HG03025 (cell line): Measurements from ENCODE around the gene PDE6G.
A peak's percentile ranks its signal among the peaks of the same experiment; 100 is the strongest.

Experiments used
- ATAC-seq: cut with Tn5 transposase; IDR thresholded peaks from one replicate; pipeline ENCODE4 v1.9.1; 2021; ENCODE audit warnings: mild to moderate bottlenecking, moderate library complexity; ENCODE audit not compliant: unreplicated experiment, low FRiP score

PDE6G gene

GRCh38 chr17:81665205-81666091 is 9.1 kb upstream of the PDE6G start:
- ATAC-seq = peak; percentile 2

DNA sequence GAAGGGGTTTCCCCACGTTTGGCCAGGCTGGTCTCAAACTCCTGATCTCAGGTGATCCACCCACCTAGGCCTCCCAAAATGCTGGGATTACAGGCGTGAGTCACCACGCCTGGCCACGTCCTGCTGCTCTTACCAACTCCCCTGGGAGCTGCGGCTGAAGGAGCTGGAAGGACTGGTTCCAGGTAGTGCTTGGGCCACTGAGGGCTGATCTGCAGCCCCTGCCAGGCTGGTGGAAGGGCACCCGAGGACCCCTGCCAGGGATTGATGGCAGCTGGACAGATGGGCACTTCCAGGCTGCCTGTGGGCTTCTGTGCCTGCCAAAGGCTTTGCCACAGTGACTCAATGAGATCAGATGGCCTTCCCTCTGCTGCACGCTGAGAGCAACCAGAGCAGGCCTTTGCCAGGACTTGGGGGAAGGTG is 7.7 kb upstream of the PDE6G start:
- ATAC-seq = no peak

GRCh38 chr17:81662002-81662401 is 5.7 kb upstream of the PDE6G start:
- no peak for ATAC-seq

- no peak for ATAC-seq
Measured at GRCh38 chr17:81660441-81660840, 4.1 kb upstream of the PDE6G start.

- no peak for ATAC-seq
Measured at GRCh38 chr17:81659038-81659437, 2.7 kb upstream of the PDE6G start.

DNA sequence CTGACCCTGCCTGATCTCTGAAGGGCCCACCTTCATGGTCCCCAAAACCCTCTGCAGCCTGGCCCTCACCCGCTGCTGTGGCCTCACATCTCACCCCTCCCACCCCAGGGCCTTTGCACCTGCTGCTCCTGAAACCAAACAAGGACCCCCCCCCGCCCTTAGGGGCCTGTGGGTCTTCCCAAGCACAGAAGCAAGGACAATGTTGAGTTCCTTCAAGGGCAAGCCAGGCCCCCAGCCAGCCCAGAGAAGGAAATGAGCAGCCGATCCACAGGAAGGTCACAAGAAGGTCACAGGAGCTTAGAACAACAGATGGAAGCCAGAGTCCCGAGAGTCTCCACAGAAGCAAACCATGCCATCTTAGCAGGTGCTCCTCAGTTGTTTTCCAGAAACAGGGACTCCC is 493 bp upstream of the PDE6G start:
- ATAC-seq = no peak

DNA sequence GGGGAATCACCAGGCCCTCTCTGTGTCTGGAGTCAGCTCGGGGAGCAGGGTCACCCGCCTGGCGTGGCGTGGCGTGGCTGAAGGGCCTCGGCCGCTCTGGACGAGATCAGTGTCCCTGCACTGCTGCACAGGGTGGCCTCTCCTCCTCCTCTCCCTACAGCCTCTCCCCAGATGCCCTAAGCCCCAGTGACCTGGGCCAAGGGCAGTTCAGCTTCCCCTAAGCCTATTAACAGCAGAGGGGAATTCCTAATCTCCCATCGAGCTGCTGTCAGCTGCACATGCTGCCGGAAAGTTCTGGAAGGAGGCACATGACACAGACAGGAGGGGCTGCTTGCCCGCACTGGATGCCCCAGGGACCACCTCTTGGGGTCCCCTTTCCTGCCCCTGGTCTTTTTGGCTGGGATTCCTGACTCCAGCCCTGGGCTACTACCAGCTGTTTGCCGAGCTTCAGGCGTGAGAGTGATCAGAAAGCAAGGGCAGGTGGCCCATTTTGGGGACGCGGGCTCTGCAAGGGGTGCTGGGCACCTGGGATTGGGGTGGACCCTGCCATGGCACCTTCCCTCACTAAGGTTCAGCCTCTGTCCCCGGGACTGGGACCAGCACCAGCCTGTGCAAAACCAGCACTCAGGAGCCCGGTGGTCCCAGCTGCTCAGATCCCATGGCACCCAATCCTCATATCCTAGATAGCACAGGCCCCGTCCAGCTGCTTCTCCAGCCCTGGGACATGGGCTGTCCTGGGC is 794 bp downstream of the PDE6G start:
- no peak for ATAC-seq

- no peak for ATAC-seq
Measured at GRCh38 chr17:81652906-81653771, 3.2 kb downstream of the PDE6G start.

DNA sequence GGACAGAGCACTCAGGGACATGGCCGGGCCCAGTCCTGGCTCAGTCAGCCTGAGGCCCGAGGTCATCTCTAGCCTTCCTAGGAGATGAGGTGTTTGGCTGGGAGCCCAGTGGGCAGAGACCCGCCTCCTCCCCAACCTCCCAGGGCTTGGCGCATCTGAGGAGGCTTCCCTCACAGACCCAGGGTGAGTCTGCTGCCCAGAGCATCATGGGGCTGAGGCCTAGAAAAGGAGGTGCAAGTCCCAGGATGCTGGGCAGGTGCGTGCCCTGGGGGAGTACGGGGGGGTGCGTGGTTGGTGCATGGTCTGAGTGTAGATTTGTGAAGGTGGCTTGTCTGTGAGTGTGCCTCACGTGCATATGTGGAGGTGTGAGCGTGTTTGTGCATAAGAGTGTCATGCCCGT is 4.7 kb downstream of the PDE6G start:
- no peak for ATAC-seq

- no peak for ATAC-seq
Measured at GRCh38 chr17:81650951-81651350, 5.4 kb downstream of the PDE6G start.

- ATAC-seq = no peak
Measured at GRCh38 chr17:81648707-81649085, 7.6 kb downstream of the PDE6G start.

- no peak for ATAC-seq
Measured at GRCh38 chr17:81648013-81648706, 8.2 kb downstream of the PDE6G start.

DNA sequence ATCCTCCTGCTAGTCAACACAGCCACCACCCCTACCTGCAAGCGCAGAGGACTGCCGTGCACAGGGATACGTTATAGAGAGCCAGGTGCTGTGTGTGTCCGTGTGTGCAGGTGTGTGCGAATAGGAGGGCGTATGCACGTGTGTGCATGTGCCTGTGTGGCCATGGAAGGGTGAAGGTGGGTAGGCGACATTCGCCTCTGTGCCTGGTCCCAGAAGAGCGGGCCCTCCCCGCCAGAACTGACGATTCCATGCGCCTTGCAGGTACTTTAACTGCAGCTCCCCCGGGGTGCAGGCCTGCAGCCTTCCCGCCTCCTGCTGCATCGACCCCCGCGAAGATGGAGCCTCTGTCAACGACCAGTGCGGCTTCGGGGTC is 8.7 kb downstream of the PDE6G start:
- ATAC-seq = no peak

DNA sequence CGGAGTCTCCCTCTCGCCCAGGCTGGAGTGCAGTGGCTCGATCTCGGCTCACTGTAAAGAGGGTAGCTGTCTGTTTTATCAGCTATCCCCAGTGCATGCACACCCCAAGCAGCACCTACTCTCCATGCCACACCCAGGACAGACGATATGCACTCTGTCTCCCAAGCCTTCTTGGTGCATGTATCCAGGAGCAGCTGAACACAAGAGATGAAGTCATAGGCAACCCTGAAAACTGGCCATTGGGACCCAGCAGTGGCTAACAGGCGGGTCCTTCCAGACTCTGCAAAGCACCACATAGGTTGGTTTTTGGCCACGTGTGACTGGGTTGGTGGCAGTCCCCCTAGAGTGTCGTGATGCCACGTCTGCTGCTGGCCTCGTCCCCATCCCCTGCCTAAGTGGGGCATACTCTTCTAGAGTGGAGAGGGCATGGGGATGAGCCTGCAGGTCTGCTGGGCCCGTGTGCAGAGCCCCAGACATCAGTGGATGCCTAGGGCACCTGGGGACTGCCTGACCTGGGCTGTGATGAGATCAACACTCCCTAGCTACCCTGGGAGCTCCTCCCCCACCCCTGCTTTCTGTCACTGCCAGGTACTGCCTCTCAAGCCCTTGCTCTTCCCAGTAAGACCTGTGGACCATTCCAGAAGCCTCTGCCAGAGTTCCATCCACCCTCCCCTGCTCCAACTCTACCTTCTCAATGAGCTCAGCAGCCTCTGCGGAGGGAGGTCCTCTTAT is 9.3 kb downstream of the PDE6G start:
- ATAC-seq = no peak

DNA sequence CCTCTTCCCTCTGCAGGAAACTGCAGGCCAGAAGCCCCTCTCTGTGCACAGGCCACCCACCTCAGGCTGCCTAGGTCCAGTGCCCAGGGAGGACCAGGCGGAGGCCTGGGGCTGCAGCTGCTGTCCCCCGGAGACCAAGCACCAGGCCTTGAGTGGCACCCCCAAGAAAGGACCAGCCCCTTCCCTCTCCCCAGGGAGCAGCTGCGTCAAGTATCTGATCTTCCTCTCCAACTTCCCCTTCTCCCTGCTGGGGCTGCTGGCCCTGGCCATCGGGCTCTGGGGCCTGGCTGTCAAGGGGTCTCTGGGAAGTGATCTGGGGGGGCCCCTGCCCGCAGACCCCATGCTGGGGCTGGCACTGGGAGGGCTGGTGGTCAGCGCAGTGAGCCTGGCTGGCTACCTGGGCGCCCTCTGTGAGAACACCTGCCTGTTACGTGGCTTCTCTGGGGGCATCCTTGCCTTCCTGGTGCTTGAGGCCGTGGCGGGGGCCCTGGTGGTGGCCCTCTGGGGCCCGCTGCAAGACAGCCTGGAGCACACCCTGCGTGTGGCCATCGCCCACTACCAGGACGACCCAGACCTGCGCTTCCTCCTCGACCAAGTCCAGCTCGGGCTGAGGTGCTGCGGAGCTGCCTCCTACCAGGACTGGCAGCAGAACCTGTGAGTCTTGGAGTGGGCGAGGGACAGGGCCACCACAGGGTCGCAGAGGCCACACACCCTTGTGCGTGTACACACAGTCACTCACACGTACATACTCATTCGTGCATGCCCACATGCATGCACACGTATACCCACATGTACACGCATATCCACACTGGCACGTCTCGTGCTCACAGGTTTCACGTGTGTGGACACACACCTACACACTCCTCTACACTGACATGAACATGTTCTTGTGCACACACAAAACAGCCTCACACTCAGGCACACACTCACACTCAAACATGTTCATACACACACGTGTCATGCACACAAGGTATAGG is 11.1 kb downstream of the PDE6G start:
- ATAC-seq = no peak

DNA sequence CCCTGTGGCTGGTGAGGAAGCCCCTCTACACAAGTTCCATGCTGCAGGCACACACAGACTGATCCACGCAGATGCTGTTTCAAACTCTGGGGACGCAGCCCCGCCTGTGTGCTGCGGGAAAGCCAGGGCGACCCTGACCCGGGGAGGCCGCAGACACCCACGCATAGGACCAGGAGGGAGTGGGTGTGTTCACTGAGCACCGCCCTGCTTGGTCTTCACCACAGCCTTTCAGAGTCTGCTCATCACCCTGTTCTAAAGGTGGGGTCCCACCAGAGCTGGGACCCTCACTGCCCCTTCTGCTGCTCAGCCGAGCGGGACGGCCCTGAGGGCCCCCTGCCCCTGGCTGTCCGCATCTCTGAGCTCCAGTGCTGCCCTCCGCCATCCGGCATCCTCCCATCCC is 11.8 kb downstream of the PDE6G start:
- ATAC-seq = no peak

DNA sequence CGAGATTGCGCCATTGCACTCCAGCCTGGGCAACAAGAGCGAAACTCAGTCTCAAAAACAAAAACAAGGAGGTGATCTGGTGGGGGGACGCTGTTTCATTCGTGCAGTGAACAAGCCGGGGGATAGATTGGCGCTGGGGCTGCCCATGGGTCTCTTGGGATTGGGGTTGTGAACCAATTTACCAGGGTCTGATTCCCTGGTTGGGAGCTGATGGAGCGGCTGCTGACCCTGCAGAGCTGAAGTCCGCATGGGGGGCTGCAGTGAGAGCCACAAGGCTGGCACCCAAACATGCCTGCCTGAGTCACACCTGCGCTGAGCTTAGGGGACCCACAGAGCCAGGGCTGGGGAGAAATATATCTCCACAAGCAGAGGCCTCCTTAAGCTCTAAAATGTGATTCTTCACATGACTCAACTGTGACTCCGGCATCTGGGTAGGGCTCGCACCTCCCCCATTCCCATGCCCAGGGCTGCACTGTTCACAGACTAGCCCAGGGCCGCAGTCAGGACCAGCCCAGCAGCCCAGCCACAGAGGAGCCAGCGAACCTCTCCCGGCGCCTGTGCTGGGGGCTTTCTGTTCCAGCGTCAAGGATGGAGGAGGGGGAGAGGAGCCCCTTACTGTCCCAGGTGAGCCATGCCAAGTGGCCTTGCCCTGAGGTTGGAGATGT is 14.4 kb downstream of the PDE6G start:
- ATAC-seq = no peak

- ATAC-seq = no peak
Measured at GRCh38 chr17:81640011-81640410, 16.3 kb downstream of the PDE6G start.
